HUES64 (cell line): ENCODE results near the gene CEP170.
A peak's percentile ranks its signal among the peaks of the same experiment; 100 is the strongest.

Experiments used
- H3K27ac ChIP-seq: 2 replicates; pipeline ENCODE4 v1.7.0; 2013; ENCODE audit warnings: low read depth, low read length, inconsistent platforms
- H3K27me3 ChIP-seq: 2 replicates; pipeline ENCODE4 v1.6.1; 2013; ENCODE audit warnings: mild to moderate bottlenecking, low read length; ENCODE audit not compliant: insufficient read depth
- H3K36me3 ChIP-seq: 2 replicates; pipeline ENCODE4 v1.6.1; 2013; ENCODE audit warnings: mild to moderate bottlenecking, low read length; ENCODE audit not compliant: insufficient read depth
- H3K4me1 ChIP-seq: 2 replicates; pipeline ENCODE4 v1.6.1; 2013; ENCODE audit warnings: mild to moderate bottlenecking, low read length, moderate library complexity; ENCODE audit not compliant: insufficient read depth
- H3K4me3 ChIP-seq: 2 replicates; pipeline ENCODE4 v1.5.1; 2013; ENCODE audit warnings: mild to moderate bottlenecking, low read length, moderate library complexity
- H3K9ac ChIP-seq: 2 replicates; pipeline ENCODE4 v1.6.1; 2013; ENCODE audit warnings: mild to moderate bottlenecking, low read depth, low read length
- H3K9me3 ChIP-seq: 2 replicates; pipeline ENCODE4 v1.6.1; 2013; ENCODE audit warnings: low read depth, low read length; ENCODE audit not compliant: insufficient read depth
- WGBS: fragments of 150-250, 120-280 bp; methylation state at CpG from one replicate; pipeline ENCODE4 v1.1.7; 2013; ENCODE audit warnings: missing lambda C conversion rate; 5-methylcytosine and 5-hydroxymethylcytosine counted together

Gene CEP170

DNA sequence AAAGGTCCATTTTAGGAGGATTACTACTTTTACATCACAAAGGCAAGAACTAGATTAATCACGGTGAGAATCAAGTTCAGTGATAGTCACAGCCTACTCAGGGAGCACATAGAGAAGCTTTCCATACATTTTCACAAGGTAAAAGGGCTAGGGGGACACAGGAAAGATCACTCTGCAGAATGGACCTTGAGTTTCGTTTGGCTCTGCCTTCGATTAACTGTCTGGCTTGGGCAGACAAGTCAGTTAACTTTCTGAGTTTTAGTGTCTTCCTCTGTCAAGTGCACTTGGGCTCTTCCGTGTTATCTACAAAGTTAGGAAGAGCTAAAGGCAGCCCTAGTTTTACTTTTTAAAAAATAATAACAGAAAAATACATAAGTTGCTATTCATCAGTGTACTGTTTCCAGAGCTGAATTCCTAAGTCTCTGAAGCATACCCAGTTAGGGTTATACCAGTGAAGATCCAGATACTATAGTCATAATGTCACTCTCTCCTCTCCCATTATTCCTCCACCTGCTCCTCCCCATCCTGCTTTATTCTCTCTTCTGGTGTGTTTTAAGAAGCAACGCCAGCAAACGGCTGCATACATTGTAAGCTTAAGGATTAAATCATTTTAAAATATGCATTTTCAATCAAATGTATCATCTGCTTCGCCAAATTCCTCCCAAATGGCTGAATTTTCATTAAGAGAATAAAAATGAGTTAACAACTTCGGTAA lies 1.7 kb downstream of the CEP170 start:
- peak overlapping the region; percentile 88 for H3K4me3 ChIP-seq
- H3K9ac ChIP-seq: peak overlapping the region; percentile 90; the same call in 1 of the 2 replicates
- WGBS: 8% methylated on average over 8 of the region's 8 CpGs
- H3K27me3 ChIP-seq: no peaks in the 10 kb centered on the region
- H3K27ac ChIP-seq: no peak overlapping the region; the same call in 1 of the 2 replicates
- peaks cover 46% of the 10 kb centered on the region for H3K4me1 ChIP-seq
- H3K36me3 ChIP-seq: no peaks in the 10 kb centered on the region
- H3K9me3 ChIP-seq: no peaks in the 10 kb centered on the region

- Histone ChIP-seq H3K9me3 (no peaks in the 10 kb centered on the region), H3K27ac (no peak overlapping the region), H3K36me3 (no peaks in the 10 kb centered on the region), H3K9ac (no peak overlapping the region), H3K4me3 (0 out of 2 replicates have a peak overlapping the region, but pooled peaks have one; percentile 88), H3K27me3 (no peaks in the 10 kb centered on the region), H3K4me1 (peaks cover 44% of the 10 kb centered on the region)
- no CpG with 5 or more reads among the region's 1 CpG for WGBS
These were observed 3.5 kb downstream of the CEP170 start for GRCh38 chr1:243251539-243251938.

GRCh38 chr1:243250102-243250501 lies 5.0 kb downstream of the CEP170 start:
- WGBS: 94% methylated on average over 3 of the region's 3 CpGs
- Histone ChIP-seq H3K27ac (no peak overlapping the region), H3K9me3 (no peaks in the 10 kb centered on the region), H3K4me1 (peaks cover 42% of the 10 kb centered on the region), H3K9ac (no peak overlapping the region), H3K4me3 (no peak overlapping the region), H3K36me3 (no peaks in the 10 kb centered on the region), H3K27me3 (no peaks in the 10 kb centered on the region)

DNA sequence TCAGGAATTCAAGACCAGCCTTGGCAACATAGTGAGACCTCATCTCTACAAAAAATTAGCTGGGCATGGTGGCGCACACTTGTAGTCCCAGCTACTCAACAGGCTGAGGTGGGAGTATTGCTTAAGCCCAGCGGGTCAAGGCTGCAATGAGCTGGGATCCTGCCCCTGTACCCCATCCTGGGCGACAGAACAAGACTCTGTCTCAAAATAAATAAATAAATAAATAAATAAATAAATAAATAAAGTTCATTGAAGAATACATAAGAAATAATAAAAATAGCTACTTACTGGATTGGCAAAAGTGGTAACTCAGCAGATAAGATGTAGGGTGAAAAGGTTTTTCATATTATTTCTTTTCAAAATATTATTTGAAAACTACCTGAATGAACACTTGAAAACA lies 5.9 kb downstream of the CEP170 start:
- no peaks in the 10 kb centered on the region for H3K36me3 ChIP-seq
- H3K9me3 ChIP-seq: no peaks in the 10 kb centered on the region
- no peaks in the 10 kb centered on the region for H3K27me3 ChIP-seq
- H3K4me3 ChIP-seq: no peak overlapping the region
- no peak overlapping the region for H3K9ac ChIP-seq
- WGBS: 96% methylated on average over 2 of the region's 3 CpGs
- H3K27ac ChIP-seq: no peak overlapping the region
- H3K4me1 ChIP-seq: peaks cover 42% of the 10 kb centered on the region

- no peaks in the 10 kb centered on the region for H3K9me3 ChIP-seq
- no peak overlapping the region for H3K4me3 ChIP-seq
- no peak overlapping the region for H3K27ac ChIP-seq
- no peak overlapping the region for H3K9ac ChIP-seq
- H3K27me3 ChIP-seq: no peaks in the 10 kb centered on the region
- H3K36me3 ChIP-seq: peaks cover 3% of the 10 kb centered on the region; the same call in 1 of the 2 replicates
- peaks cover 33% of the 10 kb centered on the region for H3K4me1 ChIP-seq
- WGBS: 96% methylated on average over 3 of the region's 3 CpGs
These were observed 7.2 kb downstream of the CEP170 start for GRCh38 chr1:243247901-243248300.

DNA sequence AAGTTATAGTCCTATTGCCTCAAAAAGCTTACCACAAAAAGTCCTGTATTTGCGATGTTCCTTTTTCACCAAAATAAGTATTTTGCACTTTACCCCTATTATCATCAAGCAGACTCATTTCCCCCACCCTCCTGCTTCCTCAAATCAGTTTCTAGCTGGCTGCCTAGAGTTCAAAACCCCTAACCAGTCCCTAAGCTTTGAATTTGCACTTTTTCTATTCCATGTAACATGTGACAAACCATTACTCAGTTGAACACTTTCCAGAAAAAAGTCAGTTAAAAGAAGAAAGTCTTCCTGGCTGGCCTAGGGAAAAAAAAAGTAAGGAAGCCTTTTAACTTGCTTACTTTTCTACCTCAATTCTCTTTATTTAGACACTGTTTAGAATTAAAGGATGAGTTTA lies 8.2 kb downstream of the CEP170 start:
- WGBS: 96% methylated on average over 1 of the region's 1 CpG
- peaks cover 4% of the 10 kb centered on the region; the same call in 1 of the 2 replicates for H3K36me3 ChIP-seq
- peaks cover 24% of the 10 kb centered on the region for H3K4me1 ChIP-seq
- no peak overlapping the region for H3K4me3 ChIP-seq
- no peak overlapping the region for H3K27ac ChIP-seq
- no peaks in the 10 kb centered on the region for H3K9me3 ChIP-seq
- no peak overlapping the region for H3K9ac ChIP-seq
- H3K27me3 ChIP-seq: no peaks in the 10 kb centered on the region

DNA sequence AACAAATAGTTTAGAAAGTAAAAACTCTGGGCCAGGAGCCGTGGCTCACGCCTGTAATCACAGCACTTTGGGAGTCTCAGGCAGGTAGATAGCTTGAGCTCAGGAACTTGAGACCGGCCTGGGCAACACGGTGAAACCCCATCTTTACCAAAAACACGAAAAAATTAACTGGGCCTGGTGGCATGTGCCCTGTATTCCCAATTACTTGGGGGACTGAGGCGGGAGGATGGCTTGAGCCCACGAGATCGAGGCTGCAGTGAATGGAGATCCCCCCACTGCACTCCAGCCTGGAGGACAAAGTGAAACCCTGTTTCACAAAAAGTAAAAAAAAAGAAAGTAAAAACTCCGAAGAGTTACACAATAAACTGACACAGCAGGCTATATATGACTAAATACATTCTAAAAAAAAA lies 10.6 kb downstream of the CEP170 start:
- Histone ChIP-seq H3K9me3 (no peaks in the 10 kb centered on the region), H3K4me1 (no peaks in the 10 kb centered on the region), H3K4me3 (no peak overlapping the region), H3K9ac (no peak overlapping the region), H3K27me3 (no peaks in the 10 kb centered on the region), H3K36me3 (peaks cover 8% of the 10 kb centered on the region; the same call in 1 of the 2 replicates), H3K27ac (no peak overlapping the region)
- WGBS: 95% methylated on average over 9 of the region's 9 CpGs

DNA sequence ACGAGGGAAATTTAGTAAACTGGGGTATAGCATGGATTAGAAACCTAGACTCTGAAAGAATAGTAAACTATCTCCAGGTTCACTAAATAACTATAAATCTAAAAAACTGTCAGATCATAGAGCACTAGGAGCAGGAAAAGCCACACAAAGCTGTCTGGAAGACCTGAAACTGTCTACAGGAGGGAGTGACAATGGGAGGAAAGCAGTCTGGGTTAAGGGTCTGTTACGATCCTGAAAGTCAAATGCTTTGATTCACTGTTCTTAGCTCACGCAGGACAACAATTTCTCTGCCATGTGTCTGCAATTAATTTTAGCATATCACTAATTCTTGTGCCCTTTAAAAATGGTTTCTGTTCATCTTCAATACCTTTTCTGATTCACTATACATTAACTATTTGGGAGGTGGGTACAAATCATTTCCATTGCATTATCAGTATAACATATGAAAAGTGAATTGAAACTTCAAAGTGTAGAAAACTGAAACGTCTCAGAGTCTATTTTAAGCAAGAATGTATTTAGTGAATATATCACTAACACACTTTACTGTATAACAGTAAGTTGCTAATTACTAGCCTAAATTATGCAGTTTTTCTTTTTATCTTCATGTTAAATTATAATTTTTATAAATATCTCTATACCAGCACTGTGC lies 18.4 kb downstream of the CEP170 start:
- Histone ChIP-seq H3K4me3 (no peak overlapping the region), H3K36me3 (peaks cover 15% of the 10 kb centered on the region), H3K4me1 (peaks cover 16% of the 10 kb centered on the region; the same call in 1 of the 2 replicates), H3K9me3 (peaks cover 7% of the 10 kb centered on the region), H3K27me3 (no peaks in the 10 kb centered on the region), H3K27ac (0 out of 2 replicates have a peak overlapping the region, but pooled peaks have one; percentile 20), H3K9ac (no peak overlapping the region; the same call in 1 of the 2 replicates)
- 92% methylated on average over 3 of the region's 4 CpGs for WGBS

- Histone ChIP-seq H3K9ac (no peak overlapping the region), H3K4me1 (peaks cover 16% of the 10 kb centered on the region; the same call in 1 of the 2 replicates), H3K27ac (no peak overlapping the region), H3K4me3 (no peak overlapping the region), H3K36me3 (peaks cover 21% of the 10 kb centered on the region), H3K9me3 (peaks cover 23% of the 10 kb centered on the region), H3K27me3 (no peaks in the 10 kb centered on the region)
- 94% methylated on average over 3 of the region's 4 CpGs for WGBS
These were observed 20.0 kb downstream of the CEP170 start for GRCh38 chr1:243234978-243235647.

GRCh38 chr1:243233908-243234307 lies 21.2 kb downstream of the CEP170 start:
- 81% methylated on average over 2 of the region's 2 CpGs for WGBS
- H3K9me3 ChIP-seq: peaks cover 26% of the 10 kb centered on the region
- H3K27ac ChIP-seq: no peak overlapping the region
- H3K36me3 ChIP-seq: peaks cover 23% of the 10 kb centered on the region
- H3K4me3 ChIP-seq: no peak overlapping the region
- H3K4me1 ChIP-seq: peaks cover 16% of the 10 kb centered on the region; the same call in 1 of the 2 replicates
- H3K9ac ChIP-seq: no peak overlapping the region
- H3K27me3 ChIP-seq: no peaks in the 10 kb centered on the region

DNA sequence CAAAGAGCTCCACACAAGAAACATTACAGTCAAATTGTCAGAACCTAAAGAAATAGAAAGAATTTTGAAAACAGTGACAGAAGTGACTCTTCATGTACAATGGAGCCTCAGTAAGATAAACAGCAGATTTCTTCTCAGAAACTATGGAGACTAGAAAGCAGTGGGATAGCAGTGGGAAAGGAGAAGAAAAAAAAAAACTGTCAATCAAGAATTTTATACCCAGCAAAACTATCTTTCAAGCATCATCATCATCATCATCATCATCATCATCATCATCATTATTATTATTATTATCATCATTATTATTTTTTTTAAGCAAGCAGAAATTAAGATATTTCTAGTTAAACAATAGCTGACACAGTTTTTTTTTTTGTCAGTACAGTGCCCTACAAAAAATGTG lies 24.2 kb downstream of the CEP170 start:
- Histone ChIP-seq H3K9ac (no peak overlapping the region), H3K36me3 (peaks cover 20% of the 10 kb centered on the region), H3K9me3 (peaks cover 26% of the 10 kb centered on the region), H3K27ac (no peak overlapping the region), H3K4me3 (no peak overlapping the region), H3K27me3 (no peaks in the 10 kb centered on the region), H3K4me1 (peaks cover 6% of the 10 kb centered on the region; the same call in 1 of the 2 replicates)
